Mucosa of stomach (tissue), 1 donor: ENCODE results near the gene NXPH3.

Source experiments
- H3K27me3 ChIP-seq: one replicate; pipeline ENCODE4 v1.7.0; 2013; ENCODE audit warnings: mild to moderate bottlenecking, low read length; ENCODE audit not compliant: control insufficient read depth, insufficient read depth
- H3K36me3 ChIP-seq: one replicate; pipeline ENCODE4 v1.7.0; 2013; ENCODE audit warnings: low read length; ENCODE audit not compliant: control insufficient read depth, insufficient read depth
- H3K4me1 ChIP-seq: one replicate; pipeline ENCODE4 v1.7.0; 2013; ENCODE audit warnings: mild to moderate bottlenecking, low read length; ENCODE audit not compliant: control insufficient read depth, insufficient read depth
- H3K4me3 ChIP-seq: one replicate; pipeline ENCODE4 v1.7.0; 2013; ENCODE audit warnings: low read length
- H3K9ac ChIP-seq: one replicate; pipeline ENCODE4 v1.7.0; 2013; ENCODE audit warnings: mild to moderate bottlenecking, low read length, moderate library complexity
- H3K9me3 ChIP-seq: one replicate; pipeline ENCODE4 v1.7.0; 2013; ENCODE audit warnings: mild to moderate bottlenecking, low read length, moderate library complexity; ENCODE audit not compliant: control insufficient read depth
- donor health status: Pancreatic carcinoma.

Gene NXPH3

GRCh38 chr17:49630113-49630900 lies 54.6 kb downstream of the NXPH3 start:
- no peaks in the 10 kb centered on the region for H3K27me3 ChIP-seq
- no peaks in the 10 kb centered on the region for H3K4me1 ChIP-seq
- H3K9ac ChIP-seq = no peak overlapping the region
- H3K9me3 ChIP-seq = no peaks in the 10 kb centered on the region
- no peak overlapping the region for H3K4me3 ChIP-seq
- H3K36me3 ChIP-seq = no peaks in the 10 kb centered on the region

GRCh38 chr17:49631496-49631895 lies 55.8 kb downstream of the NXPH3 start:
- Histone ChIP-seq H3K4me3 (no peak overlapping the region), H3K36me3 (no peaks in the 10 kb centered on the region), H3K4me1 (no peaks in the 10 kb centered on the region), H3K9me3 (no peaks in the 10 kb centered on the region), H3K9ac (no peak overlapping the region), H3K27me3 (no peaks in the 10 kb centered on the region)
